Activated naive CD4-positive, alpha-beta T cell (primary cell): ENCODE data around the gene IL31RA.

Experiments
- DNase-seq, 4 experiments: peaks; one replicate each; lab custom pipeline; 2025; lab: John Stamatoyannopoulos, UW

IL31RA gene

DNA sequence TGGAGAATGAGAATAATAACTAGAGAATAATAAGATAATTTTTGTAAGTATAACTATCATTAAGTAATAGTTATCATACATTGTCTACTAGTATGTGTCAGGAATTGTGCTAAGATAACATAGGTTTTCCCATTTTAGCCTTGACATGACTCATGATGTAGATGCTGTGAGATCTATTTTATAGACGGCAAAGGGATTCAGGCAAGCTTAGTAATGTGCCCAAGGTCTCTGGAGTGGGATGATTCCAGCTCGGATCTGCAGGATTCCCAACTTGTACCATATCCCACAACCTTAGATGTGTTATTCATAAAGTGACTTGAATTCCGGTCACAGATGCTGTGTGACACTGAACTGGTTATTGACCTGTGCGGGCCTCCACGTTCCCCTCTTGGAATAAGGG, 51.5 kb downstream of the IL31RA start:
- DNase-seq: no peak

DNA sequence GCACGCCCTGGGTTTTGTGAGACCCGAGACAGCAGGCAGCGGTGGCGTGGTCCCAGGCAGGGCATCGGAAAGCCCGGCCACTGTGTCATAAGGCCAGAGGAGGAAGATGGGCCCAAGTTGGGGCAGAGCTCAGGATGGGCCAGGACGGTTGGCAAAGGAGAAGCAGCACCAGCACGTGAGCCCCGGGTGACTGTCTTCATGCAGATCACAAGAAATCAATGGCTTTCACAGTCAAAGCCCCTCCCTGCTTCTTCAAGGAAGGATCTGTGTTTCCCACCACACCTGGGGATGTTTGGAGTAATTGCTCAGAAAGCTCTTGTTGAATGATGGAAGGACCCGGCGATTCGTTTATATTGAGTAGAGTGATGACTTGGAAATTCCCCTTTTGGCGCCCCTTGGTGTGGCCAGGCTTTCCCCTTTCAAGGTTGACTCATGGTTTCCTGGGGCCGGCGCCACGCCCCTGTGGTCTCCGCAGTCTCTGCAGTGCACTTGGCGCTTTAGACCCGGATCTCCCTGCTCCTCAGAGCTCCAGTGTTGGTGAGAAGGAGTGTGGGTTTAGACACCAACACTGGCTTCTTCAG, 52.1 kb downstream of the IL31RA start:
- DNase-seq: peak in 1 of 4 experiments; percentile 3

DNA sequence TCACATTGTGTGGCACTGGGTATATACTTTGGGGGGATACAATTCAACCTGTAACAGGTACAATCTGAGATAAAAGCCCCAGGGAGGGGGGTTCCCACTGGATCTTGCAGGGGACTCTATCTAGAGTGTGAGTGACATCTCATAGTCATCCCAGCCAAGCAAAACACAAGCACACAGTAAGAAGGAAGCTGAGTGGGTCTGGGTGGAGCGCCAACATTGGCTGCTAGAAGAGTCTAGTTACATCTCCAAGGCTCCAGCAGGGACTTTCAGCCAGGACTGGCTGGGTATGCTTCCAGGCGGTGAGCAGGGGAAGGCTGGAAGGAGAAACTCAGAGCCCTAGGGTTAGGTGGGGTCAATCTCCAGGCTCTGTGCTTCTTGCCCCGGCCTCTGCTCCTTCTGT, 53.0 kb downstream of the IL31RA start:
- no peak for DNase-seq

DNA sequence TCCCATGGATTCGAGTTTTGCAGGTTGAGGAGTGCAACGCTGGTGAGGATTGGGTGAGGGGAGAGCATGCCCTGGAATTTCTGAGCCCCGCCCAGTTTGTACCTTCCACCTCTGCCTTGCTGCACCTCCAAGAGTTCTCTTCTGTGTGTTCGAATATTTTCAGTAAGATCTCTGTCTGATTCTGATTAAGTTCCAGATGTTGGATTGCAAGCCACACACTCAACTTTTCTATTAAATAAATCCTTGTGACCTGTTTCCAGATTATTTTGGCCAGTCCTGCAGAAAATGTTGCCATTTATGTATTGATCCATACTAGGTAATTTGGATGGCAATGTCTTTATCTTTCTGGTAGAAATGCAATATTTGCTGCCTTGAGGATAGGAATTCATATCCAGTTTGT, 54.1 kb downstream of the IL31RA start:
- no peak for DNase-seq

DNA sequence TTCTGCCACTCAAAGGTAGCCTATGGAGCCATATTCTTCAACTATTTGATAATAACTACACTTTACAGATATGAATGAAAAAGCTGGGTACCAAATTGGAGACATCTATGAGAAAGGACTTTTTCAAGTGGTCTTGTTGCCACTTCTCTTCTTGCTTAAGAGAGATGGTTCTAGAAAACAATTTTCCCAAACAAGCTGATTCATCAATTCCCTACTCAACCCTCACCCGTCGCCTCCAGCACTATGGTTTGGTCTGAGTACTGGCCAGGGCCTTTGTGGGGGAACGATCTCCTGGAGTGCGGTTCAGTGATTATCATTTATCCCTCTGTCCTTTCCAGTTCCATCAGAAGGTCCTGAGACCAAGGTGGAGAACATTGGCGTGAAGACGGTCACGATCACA, 56.8 kb downstream of the IL31RA start:
- DNase-seq: no peak

DNA sequence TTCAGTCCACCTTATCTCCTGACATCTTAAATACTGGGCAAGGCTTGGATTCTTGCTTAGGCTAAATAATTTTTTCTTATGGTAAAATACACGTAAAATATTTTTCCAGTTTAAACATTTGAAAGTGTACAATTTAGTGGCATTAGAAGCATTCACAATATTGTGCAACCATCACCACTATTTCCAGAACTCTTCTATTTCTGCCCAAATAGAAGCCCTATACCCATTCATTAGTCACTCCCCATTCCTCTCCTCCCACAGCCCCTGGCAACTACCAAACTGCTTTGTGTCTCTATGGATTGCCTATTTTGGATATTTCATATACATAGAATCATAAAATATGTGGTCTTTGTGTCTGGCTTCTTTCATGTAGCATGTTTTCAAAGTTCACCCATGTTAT, 57.6 kb downstream of the IL31RA start:
- no peak for DNase-seq

DNA sequence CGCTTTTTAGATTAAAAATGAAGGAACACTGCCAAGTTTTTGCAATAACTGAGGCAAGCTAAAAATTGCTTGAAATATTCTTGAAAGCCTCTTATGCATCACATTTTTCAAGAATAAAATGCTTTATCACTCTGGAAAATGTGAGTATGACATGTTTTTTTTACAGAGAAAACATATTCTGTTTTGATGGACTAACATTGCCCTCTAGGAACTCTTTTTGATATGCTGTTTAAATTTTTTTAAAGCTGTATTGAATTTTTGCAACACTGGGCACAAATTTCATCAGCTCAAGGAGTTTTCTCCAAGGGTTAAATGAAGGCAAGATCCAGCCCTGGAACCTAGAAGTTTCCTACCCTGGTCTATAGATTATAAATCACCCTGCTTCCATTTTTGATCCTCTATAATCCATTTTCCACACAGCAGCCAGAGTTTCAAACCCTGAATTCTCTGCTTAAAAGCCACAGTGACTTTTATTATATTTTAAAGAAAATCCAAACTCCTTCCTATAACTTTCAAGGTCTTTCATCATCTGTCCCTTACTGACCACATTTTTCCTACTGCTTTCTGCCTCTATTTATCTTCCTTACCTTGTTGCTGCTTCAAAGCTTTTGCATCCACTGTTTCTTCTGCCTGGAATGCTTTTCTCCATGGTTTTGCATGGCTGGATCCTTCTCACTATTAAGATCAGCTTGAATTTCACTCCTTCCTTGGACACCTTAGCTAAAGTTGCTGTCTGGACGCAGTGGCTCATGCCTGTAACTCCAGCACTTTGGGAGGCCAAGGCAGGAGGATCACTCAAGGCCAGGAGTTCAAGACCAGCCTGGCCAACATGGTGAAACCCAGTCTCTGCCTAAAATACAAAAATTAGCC, 60.9 kb downstream of the IL31RA start:
- no peak for DNase-seq

DNA sequence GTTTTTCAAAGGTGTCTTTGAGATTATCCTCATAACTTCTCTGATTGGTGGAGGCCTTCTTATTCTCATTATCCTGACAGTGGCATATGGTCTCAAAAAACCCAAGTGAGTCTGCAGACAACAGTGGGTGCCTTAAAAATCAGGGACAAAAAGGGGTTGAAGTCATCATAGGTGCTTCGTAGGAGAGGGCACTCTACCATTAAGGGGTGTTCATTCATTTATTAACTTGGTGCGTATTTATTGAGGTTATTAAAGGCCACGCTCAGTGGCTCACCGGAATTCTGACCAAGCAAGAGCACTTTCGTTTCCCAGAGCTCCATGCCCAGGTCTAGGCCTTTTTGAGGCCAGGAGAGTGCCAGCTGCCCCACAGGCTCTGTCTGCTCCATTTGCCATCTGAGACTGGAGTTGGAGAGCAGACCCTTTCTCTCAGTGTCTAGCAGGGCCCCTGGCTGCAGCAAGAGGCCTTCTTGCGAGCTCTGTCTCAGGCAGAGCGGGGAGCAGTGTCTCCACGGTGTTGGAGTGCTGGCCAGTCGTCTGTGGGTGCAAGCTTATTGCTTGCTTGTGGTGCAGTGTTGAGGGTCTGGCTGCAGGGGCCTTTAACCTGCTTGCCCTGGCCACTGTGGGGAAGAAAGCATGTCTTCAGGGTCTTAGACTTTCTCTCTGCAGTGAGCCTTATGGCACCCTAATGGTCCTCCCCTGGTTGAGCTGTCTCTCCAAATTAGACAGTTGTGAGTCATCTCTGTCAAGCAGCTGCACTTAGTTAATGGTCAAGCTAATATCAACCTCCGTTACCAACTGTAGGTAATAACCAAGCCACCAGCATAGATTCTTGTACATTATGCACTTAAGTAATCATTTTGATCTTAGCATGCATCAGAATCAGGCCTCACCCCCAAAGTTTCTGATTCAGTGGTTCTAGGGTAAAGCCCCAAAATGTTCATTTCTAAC, 62.6 kb downstream of the IL31RA start:
- DNase-seq: no peak

DNA sequence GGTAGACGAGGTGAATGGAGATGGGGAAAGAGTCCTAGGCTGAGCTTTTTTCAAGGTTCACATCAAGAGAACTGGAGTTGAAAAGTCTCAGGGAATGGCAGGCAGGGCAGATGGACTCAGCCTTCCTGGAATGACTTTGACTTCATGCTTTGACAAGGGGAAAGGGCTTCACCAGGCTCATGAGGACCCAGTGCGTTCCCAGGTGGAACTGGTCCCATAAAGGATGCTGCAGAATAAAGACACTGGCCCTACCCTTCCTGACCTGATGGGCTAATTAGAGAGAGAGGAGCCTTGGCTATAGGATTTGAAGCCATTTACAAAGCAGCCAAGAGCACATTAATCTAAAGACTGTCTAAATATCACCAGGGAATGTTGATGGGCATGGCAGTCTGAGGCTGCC, 63.8 kb downstream of the IL31RA start:
- no peak for DNase-seq

DNA sequence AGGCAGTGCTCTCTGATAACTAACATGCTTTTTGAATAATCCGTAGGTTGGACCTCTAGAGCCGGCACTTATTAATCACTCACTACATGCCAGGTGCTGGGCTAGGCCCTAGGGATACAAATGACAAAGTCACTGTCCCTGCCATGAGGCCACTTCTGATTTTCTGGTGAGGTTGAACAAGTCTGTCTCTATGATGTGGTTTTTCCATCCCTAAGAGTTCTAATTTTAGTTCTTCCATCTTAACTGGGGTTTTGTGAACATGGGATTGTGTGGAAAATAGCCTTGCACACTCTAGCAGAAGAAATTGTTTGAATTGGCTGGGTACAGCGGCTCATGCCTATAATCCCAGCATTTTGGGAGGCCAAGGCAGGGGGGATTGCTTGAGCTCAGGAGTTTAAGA, 64.6 kb downstream of the IL31RA start:
- DNase-seq: no peak

DNA sequence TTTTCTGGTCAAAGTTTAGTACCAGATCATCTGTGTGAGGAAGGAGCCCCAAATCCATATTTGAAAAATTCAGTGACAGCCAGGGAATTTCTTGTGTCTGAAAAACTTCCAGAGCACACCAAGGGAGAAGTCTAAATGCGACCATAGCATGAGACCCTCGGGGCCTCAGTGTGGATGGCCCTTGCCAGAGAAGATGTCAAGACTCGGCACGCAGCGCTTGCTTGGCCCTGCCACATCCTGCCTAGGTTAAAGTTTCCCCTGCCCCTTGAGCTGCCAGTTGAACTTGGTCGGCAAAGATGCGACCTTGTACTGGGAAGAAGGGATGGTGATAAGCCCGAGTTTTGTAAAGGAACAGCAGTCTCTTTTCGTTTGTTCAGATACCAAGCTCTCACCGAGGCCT, 65.8 kb downstream of the IL31RA start:
- DNase-seq: no peak

DNA sequence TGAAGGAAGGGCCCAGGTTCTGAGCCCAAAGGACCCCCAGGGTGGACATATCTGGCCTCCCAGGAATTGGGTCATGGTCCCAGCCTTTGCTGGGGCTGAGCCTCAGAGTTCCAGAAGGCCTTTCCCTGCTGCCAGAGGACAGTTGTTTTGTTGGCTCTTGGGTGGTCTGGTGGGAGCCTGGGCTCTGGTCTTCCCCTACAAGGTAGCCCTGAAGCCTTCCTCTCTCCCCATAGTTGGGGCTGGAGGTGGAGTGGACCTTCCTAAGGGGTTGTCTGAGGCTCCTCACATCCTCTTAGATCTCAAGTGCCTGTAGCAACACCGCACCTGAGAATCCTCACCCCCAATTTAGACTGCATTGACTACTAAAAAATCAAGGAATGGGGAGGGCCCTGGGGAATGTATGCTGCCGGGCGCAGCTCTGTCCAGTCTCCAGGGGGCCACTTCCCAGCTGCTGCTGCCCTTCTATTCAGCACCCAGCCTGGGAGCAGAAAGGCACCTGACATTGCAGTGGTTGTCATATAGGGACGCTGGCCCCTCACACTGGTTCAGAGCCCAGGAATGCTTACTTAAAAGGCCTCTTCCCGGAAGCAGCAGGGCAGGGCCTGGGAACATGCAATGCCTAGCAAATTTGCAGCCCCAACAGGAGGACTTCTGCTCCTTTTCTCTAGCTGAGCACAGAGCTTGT, 66.4 kb downstream of the IL31RA start:
- no peak for DNase-seq

DNA sequence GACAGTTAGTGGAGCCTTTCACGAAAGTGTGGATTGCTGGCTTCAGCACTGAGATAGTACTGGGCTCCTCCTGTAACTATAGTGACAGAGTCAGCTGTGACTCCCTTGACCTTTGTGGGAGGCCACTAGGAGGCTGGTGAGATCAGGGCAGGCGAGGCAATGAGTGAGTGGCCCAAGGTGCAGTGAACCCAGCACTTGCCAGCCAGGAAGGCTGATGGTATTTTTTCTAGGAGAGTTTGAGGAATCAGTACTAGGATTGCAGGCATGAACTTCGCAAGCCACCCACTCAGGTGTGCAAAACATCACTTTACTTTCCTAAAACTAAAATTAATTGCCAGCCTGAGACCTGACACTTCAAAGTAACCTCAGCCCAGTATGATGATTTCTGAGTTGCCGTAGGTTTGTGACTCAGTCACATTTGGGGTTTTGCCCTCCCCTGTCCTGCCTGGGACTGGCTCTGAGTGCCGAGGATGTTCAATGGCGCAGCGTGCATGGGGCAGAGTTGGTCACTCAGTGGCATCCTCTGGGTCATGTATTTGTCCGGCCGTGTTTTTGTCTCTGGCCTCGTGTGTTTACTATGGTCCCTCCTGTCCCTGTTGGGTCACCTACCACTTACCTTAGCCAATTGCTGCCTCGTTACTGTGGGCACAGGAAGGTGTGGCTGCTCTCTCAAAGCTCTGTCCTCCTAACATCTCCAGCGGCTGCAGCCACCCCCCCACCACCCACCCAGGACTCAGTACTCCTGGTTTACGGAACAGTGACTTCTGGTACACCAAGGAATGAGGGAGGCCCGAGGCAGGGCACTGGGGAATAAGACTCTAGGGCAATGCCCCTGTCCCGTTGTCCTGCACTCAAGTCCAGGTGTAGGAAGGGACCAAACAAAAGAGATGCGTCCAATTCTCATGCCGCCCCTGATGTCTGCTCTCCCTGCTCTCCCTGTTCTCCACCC, 67.2 kb downstream of the IL31RA start:
- no peak for DNase-seq

DNA sequence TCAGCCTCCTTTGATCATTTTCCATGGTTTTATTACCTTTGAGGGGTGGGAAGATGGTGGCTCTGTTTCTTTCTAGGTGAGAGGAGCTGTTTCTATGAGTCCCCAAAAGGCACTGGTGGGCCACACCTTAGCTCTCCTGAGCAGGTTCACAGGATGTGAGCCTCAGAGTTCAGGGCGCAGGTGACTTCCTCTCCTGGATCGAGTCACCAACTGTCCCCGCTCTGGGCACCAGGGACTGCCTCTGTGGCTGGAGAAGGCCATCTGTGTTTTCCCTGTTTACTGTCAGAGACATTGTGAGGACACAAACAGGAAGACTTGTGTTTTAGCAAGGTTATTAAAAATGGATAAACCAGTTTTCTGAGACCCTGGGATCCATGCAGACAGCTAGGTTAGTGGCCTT, 68.5 kb downstream of the IL31RA start:
- no peak for DNase-seq

DNA sequence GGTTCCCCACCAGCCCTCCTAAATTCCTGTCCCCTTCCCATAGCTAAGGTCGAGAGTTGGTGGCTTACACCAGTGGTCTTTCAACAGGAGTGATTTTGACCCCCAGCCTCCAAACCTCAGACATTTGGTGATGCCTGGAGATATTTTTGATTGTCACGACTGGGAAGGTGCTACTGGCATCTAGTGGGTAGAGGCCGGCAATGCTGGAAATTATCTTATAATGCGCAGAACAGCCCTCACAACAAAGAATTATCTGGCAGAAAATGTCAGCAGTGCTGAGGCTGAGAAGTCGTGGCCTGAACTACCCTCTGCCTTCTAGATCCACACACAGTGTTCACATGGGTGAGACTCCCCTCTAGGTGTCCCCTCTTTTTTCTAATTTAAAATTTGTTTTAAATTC, 69.6 kb downstream of the IL31RA start:
- DNase-seq: no peak

DNA sequence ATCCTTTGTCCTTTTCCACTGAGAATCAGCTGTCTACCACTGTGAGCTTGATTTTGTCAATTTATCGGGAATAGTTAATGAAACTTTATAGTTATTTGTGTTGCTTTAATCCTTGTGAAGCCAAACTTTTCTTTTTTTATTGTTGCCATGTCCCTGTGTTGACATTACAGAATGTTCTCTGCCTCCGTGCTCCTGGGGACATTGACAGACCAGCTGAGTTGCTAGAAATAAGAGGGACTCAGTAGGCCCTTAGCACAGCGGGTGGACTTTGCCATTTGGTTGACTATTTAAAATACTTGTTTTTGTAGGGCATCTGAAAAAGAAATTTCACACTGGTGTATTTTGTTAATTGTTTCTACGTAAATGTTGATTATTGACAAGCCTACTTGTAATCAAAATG, 70.5 kb downstream of the IL31RA start:
- no peak for DNase-seq

DNA sequence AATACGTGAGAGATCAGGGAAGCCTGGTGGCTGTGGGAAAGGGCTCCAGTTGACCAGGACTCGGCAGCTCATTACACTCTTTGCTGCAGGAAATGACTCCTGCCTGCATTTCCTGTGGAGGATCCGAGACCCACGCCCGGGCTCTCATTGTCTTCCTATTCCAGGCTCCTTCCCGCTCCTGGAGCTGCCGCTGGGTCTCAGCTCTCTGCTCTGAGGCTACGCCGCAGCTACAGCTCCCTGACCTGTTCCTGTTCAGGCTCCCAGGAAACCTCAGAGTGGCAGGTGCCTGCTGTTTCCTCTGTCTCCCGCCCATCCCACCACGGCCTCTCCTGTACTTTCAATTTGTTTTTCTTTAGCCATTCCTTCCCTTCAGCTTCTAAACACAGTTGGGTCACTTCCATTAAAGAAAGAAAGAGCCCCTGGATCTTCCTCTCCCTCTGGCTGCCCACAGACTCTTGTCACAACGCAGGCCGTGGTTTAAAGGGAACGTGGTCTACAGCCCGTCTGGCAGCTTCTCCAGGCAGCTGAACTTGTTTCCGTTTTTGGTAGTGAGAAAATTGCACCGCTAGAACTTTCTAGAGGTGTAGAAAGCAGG, 72.1 kb downstream of the IL31RA start:
- DNase-seq: peak in 1 of 4 experiments; percentile 14

DNA sequence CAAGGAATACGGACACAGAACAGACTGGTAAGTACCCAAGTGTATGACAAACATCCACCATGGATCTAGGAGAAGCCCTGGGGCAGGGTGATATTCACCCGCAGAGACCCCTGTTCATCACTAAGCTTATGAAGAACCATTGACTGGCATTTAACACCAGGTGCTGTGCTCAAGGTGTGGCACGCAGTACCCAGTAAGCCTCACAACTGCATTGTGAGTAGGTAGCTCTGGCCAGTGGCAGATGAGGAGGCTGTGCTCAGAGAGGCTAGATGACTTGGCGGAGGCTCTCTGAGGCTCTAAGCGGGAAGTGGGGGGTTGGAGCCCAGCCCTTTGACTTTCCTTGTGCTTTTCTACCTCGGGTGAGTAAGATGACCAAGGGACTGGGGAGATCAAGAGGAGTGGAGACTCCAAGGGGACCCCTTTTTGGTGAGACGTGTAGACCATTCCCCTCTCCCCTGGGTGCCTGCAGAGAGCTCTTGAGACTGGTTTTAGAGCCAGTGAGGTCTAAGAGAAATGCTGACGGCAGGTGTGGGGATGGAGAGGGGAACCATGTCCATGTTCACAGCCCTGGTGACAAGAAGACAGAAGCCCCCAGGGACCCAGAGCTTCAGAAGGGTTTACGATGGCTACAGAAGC, 72.8 kb downstream of the IL31RA start:
- no peak for DNase-seq

DNA sequence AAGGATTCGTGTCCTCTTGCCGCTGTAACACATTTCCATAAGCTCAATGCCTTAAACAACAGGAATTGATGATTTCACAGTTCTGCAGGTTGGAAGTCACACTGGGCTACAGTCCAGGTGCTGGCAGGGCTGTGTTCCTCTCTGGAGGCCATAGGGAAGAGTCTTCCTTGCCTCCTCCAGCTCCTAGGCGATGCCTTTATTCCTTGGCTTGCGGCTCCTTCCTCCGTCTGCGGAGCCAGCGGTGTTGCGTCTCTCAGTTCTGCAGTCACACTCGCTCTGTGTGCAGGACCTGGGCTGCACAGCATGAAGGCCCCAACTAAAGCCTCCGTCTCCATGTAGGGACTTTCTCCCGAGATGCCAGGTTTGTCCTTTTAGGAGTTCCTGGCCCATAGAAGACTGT, 73.6 kb downstream of the IL31RA start:
- no peak for DNase-seq

DNA sequence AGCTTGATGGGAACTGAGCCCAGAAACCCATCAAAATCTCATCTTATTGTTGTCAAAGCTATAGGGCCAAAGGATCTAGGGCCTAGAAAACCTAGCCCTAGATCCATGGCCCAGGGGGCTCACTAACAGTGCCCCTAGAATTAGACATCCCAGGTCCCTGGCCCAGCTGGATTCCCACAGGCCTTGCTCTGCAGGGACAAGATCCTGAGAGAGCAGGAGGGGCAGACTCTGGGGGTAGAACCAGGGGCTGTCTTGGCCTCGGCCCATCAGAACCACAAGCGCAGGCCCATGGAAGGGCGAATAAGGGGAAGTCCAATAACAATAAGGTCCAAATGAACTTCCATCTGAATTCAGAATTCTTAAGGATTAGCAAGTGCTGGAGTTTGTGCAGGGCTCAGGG, 74.0 kb downstream of the IL31RA start:
- DNase-seq: no peak
